Upper lobe of right lung (tissue), 1 donor: ENCODE data around the gene POC1A. TPM values are rescaled to one million over a fixed set of nuclear protein-coding genes. Genes with fewer than 3 reads are reported as not detected.
A peak's percentile ranks its signal among the peaks of the same experiment; 100 is the strongest.

ENCODE experiments used
- ATAC-seq: fragments of 200-7000 bp; cut with Tn5 transposase; one replicate; pipeline ENCODE4 v1.9.1; 2020; ENCODE audit warnings: mild to moderate bottlenecking, moderate library complexity
- DNase-seq: peaks from one replicate; pipeline ENCODE4 v3.0.0-alpha.2; 2020
- H3K27ac ChIP-seq: fragments of 200-600 bp; one replicate; pipeline ENCODE4 v1.8.0; 2022
- H3K27me3 ChIP-seq: fragments of 200-600 bp; one replicate; pipeline ENCODE4 v1.8.0; 2022; ENCODE audit warnings: mild to moderate bottlenecking
- H3K36me3 ChIP-seq: fragments of 200-600 bp; one replicate; pipeline ENCODE4 v1.8.0; 2022
- H3K4me1 ChIP-seq: fragments of 200-600 bp; one replicate; pipeline ENCODE4 v1.8.0; 2022
- H3K4me3 ChIP-seq: fragments of 200-600 bp; one replicate; pipeline ENCODE4 v1.8.0; 2022; ENCODE audit warnings: mild to moderate bottlenecking
- H3K9me3 ChIP-seq: fragments of 200-600 bp; one replicate; pipeline ENCODE4 v1.8.0; 2022
- CTCF ChIP-seq: fragments of 200-600 bp; IDR thresholded peaks from one replicate; pipeline ENCODE4 v1.8.0; 2022; ENCODE audit warnings: antibody characterized with exemption
- intact Hi-C: fragments of 100-400 bp; cut with DNase I; formaldehyde crosslinking; loops from one replicate; pipeline ENCODE4 v1.11.0; 2022
- total RNA-seq: library from RNA; stranded (reverse); fragmentation: NEBNext Ultra II Directional; extraction: Animal tissue kit (Norgen Biotek cat#: 25700); gene quantifications from one replicate; pipeline ENCODE4 v1.2.1, GENCODE V29; 2021
- donor health status: DM: no; HTN: yes; CAD: no; lungs with severe emphysema.

POC1A gene
- total RNA-seq, 1 donor from 2014 or later: 2.5 TPM

- Histone ChIP-seq H3K4me3 (no peak overlapping the region), H3K4me1 (peaks cover 23% of the 10 kb centered on the region), H3K36me3 (no peaks in the 10 kb centered on the region), H3K9me3 (no peaks in the 10 kb centered on the region), H3K27me3 (no peaks in the 10 kb centered on the region), H3K27ac (no peak overlapping the region)
- no peak for DNase-seq
- TF ChIP-seq CTCF: no peak
- ATAC-seq: no peak
- intact Hi-C loops: no loop called here
These were observed 28.2 kb downstream of the POC1A start for GRCh38 chr3:52126036-52126435.

GRCh38 chr3:52124766-52125165 is 29.5 kb downstream of the POC1A start:
- no peaks in the 10 kb centered on the region for H3K27me3 ChIP-seq
- H3K9me3 ChIP-seq: no peaks in the 10 kb centered on the region
- DNase-seq: no peak
- peaks cover 34% of the 10 kb centered on the region for H3K4me1 ChIP-seq
- no peak for TF ChIP-seq CTCF
- ATAC-seq: no peak
- no peak overlapping the region for H3K4me3 ChIP-seq
- intact Hi-C loops: loop anchor here (5.0 kb wide), 1 partner anchor 122 kb away; no protein-coding TSS in a partner anchor
- H3K27ac ChIP-seq: no peak overlapping the region
- no peaks in the 10 kb centered on the region for H3K36me3 ChIP-seq

GRCh38 chr3:52124126-52124525 is 30.1 kb downstream of the POC1A start:
- DNase-seq (no peak), ATAC-seq (no peak)
- no peak overlapping the region for H3K27ac ChIP-seq
- no peak overlapping the region for H3K4me3 ChIP-seq
- no peaks in the 10 kb centered on the region for H3K9me3 ChIP-seq
- peaks cover 34% of the 10 kb centered on the region for H3K4me1 ChIP-seq
- H3K36me3 ChIP-seq: no peaks in the 10 kb centered on the region
- TF ChIP-seq CTCF: no peak
- intact Hi-C loops: loop anchor here (5.0 kb wide), 1 partner anchor 122 kb away; no protein-coding TSS in a partner anchor
- no peaks in the 10 kb centered on the region for H3K27me3 ChIP-seq

GRCh38 chr3:52123106-52123725 is 31.0 kb downstream of the POC1A start:
- intact Hi-C loops: loop anchor here (5.0 kb wide), 1 partner anchor 121 kb away; no protein-coding TSS in a partner anchor
- Histone ChIP-seq H3K27ac (no peak overlapping the region), H3K27me3 (no peaks in the 10 kb centered on the region), H3K9me3 (no peaks in the 10 kb centered on the region), H3K4me1 (peaks cover 34% of the 10 kb centered on the region), H3K36me3 (no peaks in the 10 kb centered on the region), H3K4me3 (no peak overlapping the region)
- TF ChIP-seq CTCF: peak; percentile 96
- ATAC-seq (peak; percentile 94), DNase-seq (peak; percentile 91)

GRCh38 chr3:52122491-52122890 is 31.7 kb downstream of the POC1A start:
- Histone ChIP-seq H3K36me3 (no peaks in the 10 kb centered on the region), H3K9me3 (no peaks in the 10 kb centered on the region), H3K4me3 (no peak overlapping the region), H3K27ac (peak overlapping the region; percentile 67), H3K4me1 (peaks cover 34% of the 10 kb centered on the region), H3K27me3 (no peaks in the 10 kb centered on the region)
- no peak for TF ChIP-seq CTCF
- ATAC-seq: no peak
- intact Hi-C loops: loop anchor here (5.0 kb wide), 1 partner anchor 120 kb away; no protein-coding TSS in a partner anchor
- no peak for DNase-seq
